Measurements from ENCODE around the gene HNRNPCL1. TPM values are rescaled to one million over a fixed set of nuclear protein-coding genes. Genes with fewer than 3 reads are reported as not detected.
"Not testable (repeated sequence)": the region's sequence is repeated elsewhere in the genome, so short reads cannot be mapped to it uniquely, and the experiment has no call there.

Gene HNRNPCL1
- total RNA-seq = under 1 TPM in 1 of 2 donors, not detected in 1; 0.31 TPM
- not detected for polyA plus RNA-seq (ENCODE audit: insufficient read depth, low read depth, low replicate concordance)
- long read RNA-seq, donor 1 = 0 reads
- long read RNA-seq, donor 2 = 0 reads

- intact Hi-C loops (cut with DNase I; ENCODE audit: low total_unique reads); H3K4me1 ChIP-seq; DNase-seq; H3K36me3 ChIP-seq (ENCODE audit: low read depth, missing control alignments); H3K27ac ChIP-seq; H3K4me3 ChIP-seq; H3K27me3 ChIP-seq; H3K9me3 ChIP-seq: not testable (repeated sequence)
- WGBS, 2 donors = 72 to 75% methylated on average over 7 of the region's 7 CpGs
These were observed at the start of gene HNRNPCL1 for GRCh38 chr1:12848620-12849019. HNRNPCL1 (minus strand) TSS chr1:12848720; CDS start chr1:12848289, 431 bp downstream.

GRCh38 chr1:12898170-12898569 is 49.6 kb upstream of the HNRNPCL1 start, which contains the start of gene PRAMEF10:
PRAMEF10 (minus strand) TSS chr1:12898270; CDS start chr1:12895847, 2,423 bp downstream.
- WGBS, 2 donors = no CpG with 5 or more reads among the region's 1 CpG

GRCh38 chr1:12886101-12886500 is 37.6 kb upstream of the HNRNPCL1 start, which contains the start of gene PRAMEF4:
PRAMEF4 (minus strand) TSS chr1:12886201; CDS start chr1:12883394, 2,807 bp downstream.
- H3K4me3 ChIP-seq; H3K9me3 ChIP-seq; intact Hi-C loops (cut with DNase I; ENCODE audit: low total_unique reads); H3K27me3 ChIP-seq; H3K4me1 ChIP-seq; H3K27ac ChIP-seq; DNase-seq; H3K36me3 ChIP-seq (ENCODE audit: low read depth, missing control alignments): not testable (repeated sequence)
- WGBS, 2 donors = 85 to 93% methylated on average over 2 to 3 of the region's 3 CpGs

More at GRCh38 chr1:12898170-12898569, 49.6 kb upstream of the HNRNPCL1 start, which contains the start of gene PRAMEF10:
- intact Hi-C loops (cut with DNase I; ENCODE audit: low total_unique reads); H3K27ac ChIP-seq; H3K27me3 ChIP-seq; H3K4me3 ChIP-seq; H3K36me3 ChIP-seq (ENCODE audit: low read depth, missing control alignments); H3K9me3 ChIP-seq; DNase-seq; H3K4me1 ChIP-seq: not testable (repeated sequence)

GRCh38 chr1:12878453-12878852 is 29.9 kb upstream of the HNRNPCL1 start:
- H3K36me3 ChIP-seq (ENCODE audit: low read depth, missing control alignments); H3K4me1 ChIP-seq; H3K27ac ChIP-seq; H3K9me3 ChIP-seq; DNase-seq; H3K4me3 ChIP-seq; H3K27me3 ChIP-seq; intact Hi-C loops (cut with DNase I; ENCODE audit: low total_unique reads): not testable (repeated sequence)
- 92% methylated on average over 3 of the region's 4 CpGs; no CpG with 5 or more reads in 1 of the 2 donors for WGBS, 2 donors

- H3K9me3 ChIP-seq; intact Hi-C loops (cut with DNase I; ENCODE audit: low total_unique reads); H3K36me3 ChIP-seq (ENCODE audit: low read depth, missing control alignments); H3K4me3 ChIP-seq; DNase-seq; H3K4me1 ChIP-seq; H3K27me3 ChIP-seq; H3K27ac ChIP-seq: not testable (repeated sequence)
- 85% methylated on average over 3 of the region's 7 CpGs; no CpG with 5 or more reads in 1 of the 2 donors for WGBS, 2 donors
These were observed 14.8 kb upstream of the HNRNPCL1 start for GRCh38 chr1:12863131-12863880.

GRCh38 chr1:12856786-12857185 is 8.3 kb upstream of the HNRNPCL1 start, which contains the start of gene PRAMEF2:
PRAMEF2 (plus strand) TSS chr1:12857086; CDS start chr1:12859010, 1,924 bp downstream.
- H3K27me3 ChIP-seq; H3K27ac ChIP-seq; H3K4me3 ChIP-seq; H3K36me3 ChIP-seq (ENCODE audit: low read depth, missing control alignments); H3K9me3 ChIP-seq; H3K4me1 ChIP-seq; intact Hi-C loops (cut with DNase I; ENCODE audit: low total_unique reads); DNase-seq: not testable (repeated sequence)
- 93% methylated on average over 2 of the region's 2 CpGs; no CpG with 5 or more reads in 1 of the 2 donors for WGBS, 2 donors

- WGBS, 2 donors = 73 to 85% methylated on average over 3 to 4 of the region's 4 CpGs
- H3K4me3 ChIP-seq = no peak overlapping the region
These were observed 3.3 kb upstream of the HNRNPCL1 start for GRCh38 chr1:12851779-12852178.

GRCh38 chr1:12833251-12833650 is 15.3 kb downstream of the HNRNPCL1 start:
- intact Hi-C loops (cut with DNase I; ENCODE audit: low total_unique reads); H3K4me1 ChIP-seq; DNase-seq; H3K27ac ChIP-seq; H3K36me3 ChIP-seq (ENCODE audit: low read depth, missing control alignments); H3K27me3 ChIP-seq; H3K9me3 ChIP-seq; H3K4me3 ChIP-seq: not testable (repeated sequence)
- 60 to 73% methylated on average over 2 of the region's 2 CpGs for WGBS, 2 donors

More at GRCh38 chr1:12851779-12852178, 3.3 kb upstream of the HNRNPCL1 start:
- H3K4me1 ChIP-seq = no peaks in the 10 kb centered on the region
- H3K9me3 ChIP-seq = no peaks in the 10 kb centered on the region
- no peaks in the 10 kb centered on the region for H3K36me3 ChIP-seq (ENCODE audit: low read depth, missing control alignments)
- H3K27me3 ChIP-seq = no peaks in the 10 kb centered on the region
- no peak overlapping the region for H3K27ac ChIP-seq
- no peak for DNase-seq
- intact Hi-C loops (cut with DNase I; ENCODE audit: low total_unique reads) = no loop called here
- TF ChIP-seq CTCF (IDR thresholded peaks at IDR 0.05) (no peak), POLR2A (IDR thresholded peaks at IDR 0.05) (no peak)

GRCh38 chr1:12831310-12831709 is 17.2 kb downstream of the HNRNPCL1 start, which contains the start of gene PRAMEF11:
PRAMEF11 (minus strand) TSS chr1:12831410; CDS start chr1:12828789, 2,621 bp downstream.
- H3K4me1 ChIP-seq; H3K36me3 ChIP-seq (ENCODE audit: low read depth, missing control alignments); H3K9me3 ChIP-seq; H3K4me3 ChIP-seq; H3K27ac ChIP-seq; intact Hi-C loops (cut with DNase I; ENCODE audit: low total_unique reads); DNase-seq; H3K27me3 ChIP-seq: not testable (repeated sequence)
- 64 to 69% methylated on average over 3 of the region's 3 CpGs for WGBS, 2 donors

GRCh38 chr1:12819061-12819460 is 29.5 kb downstream of the HNRNPCL1 start:
- H3K4me1 ChIP-seq; H3K36me3 ChIP-seq (ENCODE audit: low read depth, missing control alignments); intact Hi-C loops (cut with DNase I; ENCODE audit: low total_unique reads); DNase-seq; H3K9me3 ChIP-seq; H3K27ac ChIP-seq; H3K27me3 ChIP-seq; H3K4me3 ChIP-seq: not testable (repeated sequence)
- WGBS, 2 donors = 82 to 100% methylated on average over 1 to 5 of the region's 6 CpGs

All from testis (tissue), 5 donors.